NCI-H82 treated with DMSO at 0.1 percent for 48 hours (cell line): Measurements from ENCODE around the gene STRBP.

ENCODE experiments used
- DNase-seq: peaks from one replicate; lab custom pipeline; 2025; ENCODE audit not compliant: unreplicated experiment; lab: John Stamatoyannopoulos, UW

The STRBP gene

DNA sequence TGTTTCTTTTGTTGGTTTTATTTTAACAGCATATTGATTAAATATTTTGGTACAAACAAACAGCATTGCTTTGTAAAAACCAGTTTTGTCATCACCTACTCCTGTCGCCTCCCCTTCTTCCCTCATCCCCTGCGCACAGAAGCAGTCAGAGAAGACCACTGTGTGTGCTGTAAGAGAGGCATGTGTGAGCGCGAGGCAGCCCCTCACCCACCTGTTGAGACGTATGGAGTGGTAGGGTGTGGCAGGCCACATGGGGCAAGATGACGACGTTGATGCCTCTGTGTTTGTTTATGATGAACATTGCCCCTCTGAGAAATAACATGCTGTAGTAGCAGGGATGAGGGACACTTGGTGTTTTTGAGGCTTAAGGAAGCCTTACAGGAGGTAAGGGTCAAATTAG, 163.6 kb downstream of the STRBP start:
- no peak for DNase-seq

GRCh38 chr9:123102375-123103113, 165.8 kb downstream of the STRBP start:
- no peak for DNase-seq

DNA sequence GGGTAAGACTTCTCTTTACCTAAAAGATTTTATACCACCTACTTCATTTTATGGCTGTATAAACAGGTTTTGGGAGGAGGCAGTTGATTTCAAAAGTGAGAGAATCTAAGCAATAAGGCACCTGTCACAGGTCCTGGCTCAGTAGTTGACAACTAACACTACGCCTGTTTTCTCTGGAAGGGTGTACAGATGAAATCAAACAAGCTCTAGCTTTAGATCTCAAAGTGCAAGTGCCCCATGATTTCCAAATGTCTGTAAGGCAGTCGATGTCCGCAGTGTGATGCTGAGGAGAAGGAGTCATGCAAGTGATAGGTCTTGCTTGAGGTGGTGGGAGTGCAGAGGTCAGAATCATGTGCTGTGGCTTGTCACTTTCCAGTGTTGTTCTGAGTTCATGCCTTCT, 168.8 kb downstream of the STRBP start:
- no peak for DNase-seq

DNA sequence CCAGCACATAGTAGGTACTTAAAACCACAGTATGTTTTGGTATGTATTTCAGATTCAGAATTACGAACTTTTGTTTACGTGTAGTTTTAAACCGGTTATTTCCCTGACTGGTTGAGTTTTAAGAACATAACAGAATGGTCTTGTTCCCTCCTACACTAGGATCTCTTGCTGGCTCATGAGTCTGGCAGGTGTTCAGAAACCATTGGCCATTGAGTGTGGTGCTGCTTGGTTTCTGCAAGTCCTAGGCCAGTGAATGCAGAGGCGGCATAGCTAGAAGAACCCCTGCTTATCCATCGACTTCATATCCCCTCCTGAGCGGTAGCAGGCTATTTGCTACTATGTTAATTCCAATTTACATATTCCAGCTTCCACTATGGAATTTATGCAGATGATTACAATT, 169.3 kb downstream of the STRBP start:
- DNase-seq, result no peak

GRCh38 chr9:123098096-123098459, 170.3 kb downstream of the STRBP start:
- no peak for DNase-seq

- no peak for DNase-seq
Observed at GRCh38 chr9:123097430-123098095, 170.8 kb downstream of the STRBP start.

DNA sequence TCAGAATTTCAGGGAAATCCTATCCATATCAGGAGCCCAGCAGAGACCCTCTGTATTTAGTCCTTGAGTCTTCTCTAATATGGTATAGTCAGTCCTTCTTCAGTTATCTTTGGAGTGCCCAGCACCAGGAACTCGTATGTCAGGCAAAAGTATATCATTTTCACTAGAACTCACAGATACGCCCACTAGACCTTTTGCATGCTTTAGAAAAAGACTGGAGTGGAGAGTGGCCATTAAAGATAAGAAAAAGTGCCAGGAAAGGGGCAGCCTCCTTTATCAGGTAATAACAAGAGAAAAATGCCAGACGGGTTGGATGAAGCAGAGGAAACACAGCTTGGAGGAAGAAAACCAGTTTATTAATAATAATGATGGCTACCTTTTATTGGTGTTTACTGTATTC, 171.4 kb downstream of the STRBP start:
- no peak for DNase-seq

GRCh38 chr9:123093141-123093540, 175.2 kb downstream of the STRBP start:
- DNase-seq, result no peak

DNA sequence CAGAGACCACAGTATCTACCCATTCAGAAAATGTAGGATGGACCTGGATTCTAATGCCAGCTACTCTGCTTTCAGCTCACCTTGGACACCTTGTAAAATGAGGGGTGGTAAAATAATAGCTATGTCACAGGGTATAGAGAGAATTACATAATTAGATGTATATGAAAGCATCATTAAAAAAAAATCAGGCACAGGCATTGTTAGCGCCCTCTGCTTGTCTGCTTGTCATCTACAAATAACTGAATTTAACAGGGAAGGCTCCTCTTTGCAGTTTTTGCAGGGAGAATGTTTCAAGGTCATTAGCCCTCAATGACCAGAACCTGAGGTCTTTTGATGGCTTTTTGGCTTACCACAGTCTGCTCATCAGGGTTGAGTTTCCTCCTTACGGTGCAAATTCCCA, 176.9 kb downstream of the STRBP start:
- DNase-seq, result no peak

- DNase-seq, result no peak
Observed at GRCh38 chr9:123090956-123091355, 177.4 kb downstream of the STRBP start.

DNA sequence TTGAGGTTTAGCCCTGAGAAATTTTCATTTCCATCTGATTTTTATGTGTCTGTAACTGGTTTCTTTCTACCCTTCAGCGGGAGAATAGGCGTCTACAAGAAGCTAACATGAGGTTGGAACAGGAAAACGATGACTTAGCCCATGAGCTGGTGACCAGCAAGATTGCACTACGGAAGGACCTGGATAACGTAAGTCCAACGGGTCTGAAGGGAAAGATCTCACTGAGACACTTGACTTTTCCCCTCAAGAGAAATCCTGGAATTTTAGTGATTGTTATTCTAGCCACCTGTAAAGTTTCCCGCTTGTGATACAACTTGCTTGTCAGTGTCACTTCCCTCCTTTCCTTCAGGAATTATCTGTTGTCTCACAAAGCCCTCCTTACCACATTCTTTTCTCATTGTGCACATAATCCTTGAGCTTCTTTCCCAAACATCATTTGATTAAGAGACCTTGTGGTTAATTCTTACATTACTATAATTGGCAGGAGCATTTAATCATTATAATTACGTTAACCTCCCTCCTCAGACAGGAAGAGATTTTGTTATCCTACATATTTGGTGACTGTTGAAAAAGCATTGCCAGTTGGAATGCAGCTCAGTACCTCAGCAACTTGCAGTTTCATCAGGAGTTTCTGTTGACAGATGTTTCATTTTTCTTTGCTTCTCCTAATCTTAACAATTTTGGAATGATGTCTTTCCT, 178.0 kb downstream of the STRBP start:
- peak; percentile 23 for DNase-seq

DNA sequence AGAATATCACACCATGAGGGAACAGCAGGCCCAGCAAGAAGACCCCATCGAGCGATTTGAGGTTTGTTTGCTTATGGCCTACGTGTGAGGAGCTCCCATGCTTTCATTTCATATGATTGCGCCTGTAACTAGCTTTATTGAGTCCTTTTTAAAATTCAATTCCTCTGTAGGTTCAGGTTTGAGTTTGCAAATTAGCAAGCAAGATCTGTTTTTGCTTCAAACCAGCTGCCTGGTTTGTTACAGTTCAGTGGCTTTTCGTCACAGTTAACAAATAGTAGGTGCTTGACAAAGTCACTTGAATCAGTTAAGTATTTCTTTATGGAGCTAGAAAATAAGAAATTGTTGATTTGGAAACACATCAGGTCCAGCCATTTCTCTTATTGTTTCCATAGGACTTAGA, 178.6 kb downstream of the STRBP start:
- no peak for DNase-seq

GRCh38 chr9:123089040-123089439, 179.3 kb downstream of the STRBP start:
- no peak for DNase-seq

DNA sequence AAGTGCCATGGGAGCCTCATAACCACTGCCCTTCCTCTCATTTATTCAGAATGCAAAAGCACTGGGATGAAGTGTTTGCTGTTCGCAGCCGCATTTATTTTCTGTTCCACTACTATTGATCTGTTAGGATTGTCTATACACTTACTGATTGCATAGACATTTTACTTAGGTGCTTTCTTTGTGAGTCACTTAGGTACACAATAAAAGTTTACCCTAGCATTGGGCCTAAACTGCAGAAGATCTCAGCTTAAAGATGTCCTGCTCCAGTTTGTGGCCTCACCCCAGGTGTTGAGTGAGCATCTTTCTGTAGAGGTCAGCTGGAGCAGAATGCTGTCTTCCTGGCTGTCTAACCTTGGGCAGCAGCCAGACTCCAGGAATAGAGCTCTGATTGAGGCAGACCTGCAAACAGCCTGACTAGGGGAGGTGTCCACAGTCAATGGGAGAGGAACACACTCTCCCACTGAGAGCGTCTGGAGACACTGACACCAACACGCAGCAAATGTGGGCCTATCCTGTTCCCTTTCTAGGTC, 181.0 kb downstream of the STRBP start:
- DNase-seq, result no peak

- no peak for DNase-seq
Observed at GRCh38 chr9:123085916-123086315, 182.5 kb downstream of the STRBP start.

GRCh38 chr9:123084256-123084655, 184.1 kb downstream of the STRBP start:
- DNase-seq, result no peak

GRCh38 chr9:123083680-123084079, 184.7 kb downstream of the STRBP start:
- DNase-seq, result no peak

GRCh38 chr9:123081824-123082223, 186.6 kb downstream of the STRBP start:
- no peak for DNase-seq

DNA sequence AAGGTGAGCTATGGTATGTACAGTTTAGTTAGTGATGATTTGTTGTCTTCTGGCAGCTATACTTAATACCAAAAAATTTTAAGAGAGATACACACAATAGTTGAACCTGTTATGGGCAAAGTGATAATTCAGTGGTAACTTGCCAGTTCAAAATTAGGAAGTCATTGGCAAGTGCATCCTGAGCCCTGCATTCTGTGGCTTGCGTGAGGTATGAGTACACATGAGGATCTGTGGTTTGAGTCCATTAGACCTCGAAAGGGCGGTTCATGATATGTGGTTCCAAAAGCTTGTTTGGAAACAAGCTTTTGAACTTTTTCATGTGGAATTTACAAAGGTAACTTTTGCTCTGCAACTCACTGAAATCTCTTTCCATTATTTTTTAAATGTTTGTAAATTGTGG, 187.9 kb downstream of the STRBP start:
- no peak for DNase-seq

DNA sequence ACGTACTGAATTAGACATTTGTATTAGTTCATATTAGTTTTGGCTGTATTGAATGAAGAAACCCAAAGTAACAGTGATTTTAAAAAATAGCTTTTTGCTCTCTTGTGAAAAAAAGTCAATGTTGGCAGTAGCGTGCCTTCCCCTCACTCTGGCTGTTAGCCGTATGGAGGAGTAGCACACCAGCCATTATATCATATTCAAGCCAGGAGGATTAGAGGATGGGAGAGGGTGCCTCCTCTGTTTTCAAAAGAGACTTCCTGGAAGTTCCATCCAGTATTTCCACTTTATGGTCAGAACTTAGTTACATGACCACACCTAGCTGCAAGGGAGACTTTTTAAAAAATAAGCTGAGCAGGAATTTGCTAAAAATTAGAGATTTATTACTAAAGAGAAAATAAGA, 193.8 kb downstream of the STRBP start:
- peak; percentile 17 for DNase-seq

- no peak for DNase-seq
Observed at GRCh38 chr9:123073991-123074422, 194.4 kb downstream of the STRBP start.

DNA sequence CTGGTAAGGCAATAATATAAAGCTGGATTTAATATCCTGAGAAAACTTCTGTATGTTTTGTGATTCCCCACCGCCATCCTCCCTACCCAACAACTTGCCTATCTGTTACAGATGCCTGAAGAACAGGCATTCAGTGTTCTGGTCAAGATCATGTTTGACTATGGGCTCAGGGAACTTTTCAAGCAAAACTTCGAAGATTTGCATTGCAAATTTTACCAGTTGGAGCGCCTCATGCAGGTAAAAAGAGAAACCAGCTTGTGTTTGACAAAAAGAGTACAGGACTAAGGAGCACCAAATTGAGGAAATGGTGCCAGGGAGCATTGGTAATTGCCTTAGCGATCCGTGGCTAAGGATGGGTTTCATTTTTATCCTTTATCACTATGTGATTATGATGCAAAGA, 194.9 kb downstream of the STRBP start:
- no peak for DNase-seq
